Measurements from ENCODE around the gene TM4SF5. TPM values are rescaled to one million over a fixed set of nuclear protein-coding genes. Genes with fewer than 3 reads are reported as not detected.

TM4SF5 gene
- total RNA-seq, 2 donors from 2014 or later: not detected

GRCh38 chr17:4768298-4768697 lies 3.4 kb upstream of the TM4SF5 start:
- no peak for ATAC-seq (replicated peaks)
- Mint-ChIP-seq H3K27me3 (peaks cover 8% of the 10 kb centered on the region), H3K4me1 (peaks cover 6% of the 10 kb centered on the region), H3K27ac (no peak overlapping the region), H3K36me3 (ENCODE audit: low read depth) (no peaks in the 10 kb centered on the region), H3K4me3 (no peak overlapping the region), H3K9me3 (no peaks in the 10 kb centered on the region)

- no peaks in the 10 kb centered on the region for H3K9me3 Mint-ChIP-seq
- no peak overlapping the region for H3K27ac Mint-ChIP-seq
- no peak for ATAC-seq (replicated peaks)
- no peak overlapping the region for H3K4me3 Mint-ChIP-seq
- H3K36me3 Mint-ChIP-seq (ENCODE audit: low read depth): no peaks in the 10 kb centered on the region
- H3K4me1 Mint-ChIP-seq: peaks cover 6% of the 10 kb centered on the region
- peaks cover 11% of the 10 kb centered on the region for H3K27me3 Mint-ChIP-seq
Observed at GRCh38 chr17:4769628-4770027, 2.1 kb upstream of the TM4SF5 start.

- peak overlapping the region; percentile 41 for H3K27ac Mint-ChIP-seq
- H3K4me3 Mint-ChIP-seq: no peak overlapping the region
- H3K36me3 Mint-ChIP-seq (ENCODE audit: low read depth): no peaks in the 10 kb centered on the region
- no peaks in the 10 kb centered on the region for H3K9me3 Mint-ChIP-seq
- H3K4me1 Mint-ChIP-seq: peaks cover 6% of the 10 kb centered on the region
- H3K27me3 Mint-ChIP-seq: peaks cover 14% of the 10 kb centered on the region
- no peak for ATAC-seq (replicated peaks)
Observed at GRCh38 chr17:4772235-4772613, 538 bp downstream of the TM4SF5 start.

- H3K4me3 Mint-ChIP-seq: no peak overlapping the region
- H3K9me3 Mint-ChIP-seq: no peaks in the 10 kb centered on the region
- no peak for ATAC-seq (replicated peaks)
- peaks cover 24% of the 10 kb centered on the region for H3K27me3 Mint-ChIP-seq
- H3K27ac Mint-ChIP-seq: no peak overlapping the region
- H3K36me3 Mint-ChIP-seq (ENCODE audit: low read depth): no peaks in the 10 kb centered on the region
- no peaks in the 10 kb centered on the region for H3K4me1 Mint-ChIP-seq
Observed at GRCh38 chr17:4777969-4778760, 6.5 kb downstream of the TM4SF5 start.

GRCh38 chr17:4780325-4780955 lies 8.8 kb downstream of the TM4SF5 start:
- Mint-ChIP-seq H3K27me3 (peaks cover 26% of the 10 kb centered on the region), H3K4me3 (no peak overlapping the region), H3K4me1 (no peaks in the 10 kb centered on the region), H3K27ac (no peak overlapping the region), H3K36me3 (ENCODE audit: low read depth) (no peaks in the 10 kb centered on the region), H3K9me3 (no peaks in the 10 kb centered on the region)
- no peak for ATAC-seq (replicated peaks)

GRCh38 chr17:4782652-4783051 lies 11.0 kb downstream of the TM4SF5 start:
- no peak overlapping the region for H3K27ac Mint-ChIP-seq
- H3K4me1 Mint-ChIP-seq: no peaks in the 10 kb centered on the region
- H3K27me3 Mint-ChIP-seq: peaks cover 32% of the 10 kb centered on the region
- H3K4me3 Mint-ChIP-seq: no peak overlapping the region
- H3K36me3 Mint-ChIP-seq (ENCODE audit: low read depth): no peaks in the 10 kb centered on the region
- ATAC-seq (replicated peaks): peak; percentile 39
- H3K9me3 Mint-ChIP-seq: no peaks in the 10 kb centered on the region

GRCh38 chr17:4785311-4786105 lies 13.8 kb downstream of the TM4SF5 start:
- H3K4me1 Mint-ChIP-seq: peaks cover 3% of the 10 kb centered on the region
- peaks cover 29% of the 10 kb centered on the region for H3K27me3 Mint-ChIP-seq
- H3K27ac Mint-ChIP-seq: no peak overlapping the region
- H3K36me3 Mint-ChIP-seq (ENCODE audit: low read depth): no peaks in the 10 kb centered on the region
- no peak for ATAC-seq (replicated peaks)
- peak overlapping the region; percentile 25 for H3K4me3 Mint-ChIP-seq
- H3K9me3 Mint-ChIP-seq: no peaks in the 10 kb centered on the region

GRCh38 chr17:4786106-4786511 lies 14.4 kb downstream of the TM4SF5 start, which contains the start of gene VMO1:
TSS of gene VMO1 (minus strand) at chr17:4786364. CDS start at chr17:4786352, 12 bp downstream.
- Mint-ChIP-seq H3K4me3 (peak within 1 kb of the TSS; percentile 25), H3K27ac (no peak within 1 kb of the TSS), H3K4me1 (peaks cover 7% of the 10 kb centered on the region), H3K27me3 (peaks cover 26% of the 10 kb centered on the region), H3K9me3 (no peaks in the 10 kb centered on the region), H3K36me3 (ENCODE audit: low read depth) (no peaks in the 10 kb centered on the region)
- ATAC-seq (replicated peaks): no peak

GRCh38 chr17:4786516-4786915 lies 14.8 kb downstream of the TM4SF5 start:
- no peak overlapping the region for H3K4me3 Mint-ChIP-seq

GRCh38 chr17:4788159-4788806 lies 16.6 kb downstream of the TM4SF5 start:
- Mint-ChIP-seq H3K27ac (no peak overlapping the region), H3K27me3 (peaks cover 18% of the 10 kb centered on the region), H3K4me3 (peak overlapping the region; percentile 21), H3K4me1 (peaks cover 7% of the 10 kb centered on the region), H3K9me3 (no peaks in the 10 kb centered on the region), H3K36me3 (ENCODE audit: low read depth) (no peaks in the 10 kb centered on the region)
- no peak for ATAC-seq (replicated peaks)

More at GRCh38 chr17:4786516-4786915, 14.8 kb downstream of the TM4SF5 start:
- peaks cover 7% of the 10 kb centered on the region for H3K4me1 Mint-ChIP-seq
- H3K27me3 Mint-ChIP-seq: peaks cover 26% of the 10 kb centered on the region
- ATAC-seq (replicated peaks): no peak
- H3K27ac Mint-ChIP-seq: no peak overlapping the region
- H3K36me3 Mint-ChIP-seq (ENCODE audit: low read depth): no peaks in the 10 kb centered on the region
- H3K9me3 Mint-ChIP-seq: no peaks in the 10 kb centered on the region

GRCh38 chr17:4788807-4789700 lies 17.4 kb downstream of the TM4SF5 start, which contains the start of gene GLTPD2:
TSS of gene GLTPD2 (plus strand) at chr17:4788964. CDS start at chr17:4789012, 48 bp downstream.
- Mint-ChIP-seq H3K36me3 (ENCODE audit: low read depth) (no peaks in the 10 kb centered on the region), H3K9me3 (no peaks in the 10 kb centered on the region), H3K4me1 (peaks cover 7% of the 10 kb centered on the region), H3K27me3 (peaks cover 13% of the 10 kb centered on the region), H3K27ac (no peak within 1 kb of the TSS), H3K4me3 (peak within 1 kb of the TSS; percentile 94)
- no peak for ATAC-seq (replicated peaks)

GRCh38 chr17:4789701-4789950 lies 17.9 kb downstream of the TM4SF5 start:
- Mint-ChIP-seq H3K9me3 (no peaks in the 10 kb centered on the region), H3K27ac (no peak overlapping the region), H3K4me1 (peaks cover 7% of the 10 kb centered on the region), H3K4me3 (peak overlapping the region; percentile 94), H3K27me3 (peaks cover 13% of the 10 kb centered on the region), H3K36me3 (ENCODE audit: low read depth) (no peaks in the 10 kb centered on the region)
- ATAC-seq (replicated peaks): no peak

- peaks cover 13% of the 10 kb centered on the region for H3K27me3 Mint-ChIP-seq
- H3K4me1 Mint-ChIP-seq: peaks cover 7% of the 10 kb centered on the region
- no peaks in the 10 kb centered on the region for H3K9me3 Mint-ChIP-seq
- peak overlapping the region; percentile 88 for H3K27ac Mint-ChIP-seq
- ATAC-seq (replicated peaks): peak; percentile 87
- H3K4me3 Mint-ChIP-seq: peak overlapping the region; percentile 94
- H3K36me3 Mint-ChIP-seq (ENCODE audit: low read depth): no peaks in the 10 kb centered on the region
Observed at GRCh38 chr17:4789951-4790704, 18.4 kb downstream of the TM4SF5 start.

Data from activated T-helper 17 cell treated with anti-CD3 and anti-CD28 coated beads, Interleukin-2, amount 50 U/mL, for 72 hours (primary cell).